ENCODE results near the gene ZNF423. TPM values are rescaled to one million over a fixed set of nuclear protein-coding genes. Genes with fewer than 3 reads are reported as not detected.

The ZNF423 gene
- total and polyA plus RNA-seq, 2 experiments from 2014 or later, result 14.9 to 41.8 TPM

DNA sequence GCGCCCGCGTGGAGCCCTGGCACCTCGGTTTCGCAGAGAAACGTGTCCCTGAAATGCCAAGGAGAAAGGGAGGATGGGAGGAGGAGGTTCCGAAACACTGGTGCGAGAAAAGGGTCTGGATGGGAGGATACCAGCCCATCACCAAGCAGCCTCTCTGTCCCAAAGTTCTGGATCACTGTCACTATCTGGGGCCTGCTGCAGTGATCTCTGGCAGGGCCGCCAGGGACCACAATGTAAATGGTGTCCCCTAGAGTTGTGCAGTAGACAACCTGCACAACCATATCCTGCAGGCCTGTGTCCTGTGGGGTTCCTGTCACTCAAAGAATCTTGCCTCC lies 253.0 kb downstream of the ZNF423 start (continued):
- TF ChIP-seq REST (IDR thresholded peaks at IDR 0.05; ENCODE audit: unreplicated experiment) (no peak), JUNB (IDR thresholded peaks at IDR 0.05; ENCODE audit: unreplicated experiment) (no peak), ZNF114 (CRISPR knock-in tag; IDR thresholded peaks at IDR 0.05) (no peak), EZH2 (IDR thresholded peaks at IDR 0.05; ENCODE audit: low read depth, unreplicated experiment) (no peak)

- Histone ChIP-seq H3K27me3 (ENCODE audit: insufficient read depth) (no peaks in the 10 kb centered on the region), H3K9me2 (ENCODE audit: insufficient read depth) (no peaks in the 10 kb centered on the region), H4K20me1 (replicated peaks; ENCODE audit: insufficient read depth) (0 out of 2 replicates have a peak, but pooled peaks cover 3% of the 10 kb centered on the region), H2AFZ (no peak overlapping the region), H3K79me2 (replicated peaks; ENCODE audit: insufficient read depth) (no peaks in the 10 kb centered on the region; the same call in 1 of the 2 replicates), H3K4me3 (no peak overlapping the region), H3K36me3 (ENCODE audit: insufficient read depth) (no peaks in the 10 kb centered on the region), H3K27ac (ENCODE audit: low read depth) (0 out of 2 replicates have a peak overlapping the region, but pooled peaks have one; percentile 74), H3K4me1 (ENCODE audit: insufficient read depth) (no peaks in the 10 kb centered on the region; the same call in 1 of the 2 replicates), H3F3A (replicated peaks; ENCODE audit: low read depth) (no peaks in the 10 kb centered on the region), H3K4me2 (no peak overlapping the region)
- ATAC-seq (peak; percentile 35; the same call in 2 of the 3 replicates), DNase-seq (ENCODE audit: low spot score) (no peak)
- Mint-ChIP-seq H3K9me3 (no peaks in the 10 kb centered on the region), H3K36me3 (ENCODE audit: low read depth) (no peaks in the 10 kb centered on the region), H3K4me1 (peaks cover 29% of the 10 kb centered on the region), H3K27me3 (ENCODE audit: insufficient read depth, low read depth, poor library complexity) (peaks cover 8% of the 10 kb centered on the region), H3K4me3 (no peak overlapping the region), H3K27ac (no peak overlapping the region)
- TF ChIP-seq ZNF331 (CRISPR knock-in tag; IDR thresholded peaks at IDR 0.05; ENCODE audit: low read depth), result no peak
- TF ChIP-seq REST (IDR thresholded peaks at IDR 0.05; ENCODE audit: unreplicated experiment), result no peak
- TF ChIP-seq, protein P1, sequence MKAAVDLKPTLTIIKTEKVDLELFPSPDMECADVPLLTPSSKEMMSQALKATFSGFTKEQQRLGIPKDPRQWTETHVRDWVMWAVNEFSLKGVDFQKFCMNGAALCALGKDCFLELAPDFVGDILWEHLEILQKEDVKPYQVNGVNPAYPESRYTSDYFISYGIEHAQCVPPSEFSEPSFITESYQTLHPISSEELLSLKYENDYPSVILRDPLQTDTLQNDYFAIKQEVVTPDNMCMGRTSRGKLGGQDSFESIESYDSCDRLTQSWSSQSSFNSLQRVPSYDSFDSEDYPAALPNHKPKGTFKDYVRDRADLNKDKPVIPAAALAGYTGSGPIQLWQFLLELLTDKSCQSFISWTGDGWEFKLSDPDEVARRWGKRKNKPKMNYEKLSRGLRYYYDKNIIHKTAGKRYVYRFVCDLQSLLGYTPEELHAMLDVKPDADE (IDR thresholded peaks at IDR 0.05), result no peak
- no peak for TF ChIP-seq CREB1 (CRISPR knock-in tag; IDR thresholded peaks at IDR 0.05; ENCODE audit: low read depth)
- no peak for TF ChIP-seq POLR2AphosphoS5 (IDR thresholded peaks at IDR 0.05; ENCODE audit: low read depth)
- no peak for TF ChIP-seq STAT1 (IDR thresholded peaks at IDR 0.05; ENCODE audit: unreplicated experiment)
Observed at GRCh38 chr16:49602201-49602975, 253.5 kb downstream of the ZNF423 start.
